ENCODE results near the gene USF3. TPM values are rescaled to one million over a fixed set of nuclear protein-coding genes. Genes with fewer than 3 reads are reported as not detected.
"Not testable (repeated sequence)": the region's sequence is repeated elsewhere in the genome, so short reads cannot be mapped to it uniquely, and the experiment has no call there.

The USF3 gene
- total RNA-seq, 1 donor from 2014 or later, result 18.3 TPM

DNA sequence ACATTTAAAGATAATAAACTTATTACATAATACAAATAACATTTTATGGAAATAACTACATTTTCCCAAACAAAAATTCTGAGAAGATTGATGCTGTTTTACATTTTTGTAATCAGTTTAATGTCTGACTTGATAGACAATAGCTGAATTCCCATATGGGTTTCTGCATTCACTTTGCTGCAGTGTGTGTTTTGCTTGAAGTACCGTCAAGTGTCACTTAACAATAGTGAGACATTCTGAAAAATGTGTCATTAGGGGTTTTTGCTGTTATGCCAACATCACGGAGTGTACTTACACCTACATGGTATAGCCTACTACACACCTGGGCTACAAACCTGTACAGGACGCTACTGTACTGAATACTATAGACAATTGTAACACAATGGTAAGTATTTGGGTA, 57.5 kb downstream of the USF3 start:
- Mint-ChIP-seq H3K27me3 (ENCODE audit: low read depth) (peaks cover 4% of the 10 kb centered on the region), H3K27ac (ENCODE audit: unreplicated experiment) (no peak overlapping the region), H3K4me3 (no peak overlapping the region), H3K36me3 (ENCODE audit: low read depth) (peaks cover 7% of the 10 kb centered on the region), H3K4me1 (no peaks in the 10 kb centered on the region), H3K9me3 (peaks cover 5% of the 10 kb centered on the region)
- TF ChIP-seq, protein P1, sequence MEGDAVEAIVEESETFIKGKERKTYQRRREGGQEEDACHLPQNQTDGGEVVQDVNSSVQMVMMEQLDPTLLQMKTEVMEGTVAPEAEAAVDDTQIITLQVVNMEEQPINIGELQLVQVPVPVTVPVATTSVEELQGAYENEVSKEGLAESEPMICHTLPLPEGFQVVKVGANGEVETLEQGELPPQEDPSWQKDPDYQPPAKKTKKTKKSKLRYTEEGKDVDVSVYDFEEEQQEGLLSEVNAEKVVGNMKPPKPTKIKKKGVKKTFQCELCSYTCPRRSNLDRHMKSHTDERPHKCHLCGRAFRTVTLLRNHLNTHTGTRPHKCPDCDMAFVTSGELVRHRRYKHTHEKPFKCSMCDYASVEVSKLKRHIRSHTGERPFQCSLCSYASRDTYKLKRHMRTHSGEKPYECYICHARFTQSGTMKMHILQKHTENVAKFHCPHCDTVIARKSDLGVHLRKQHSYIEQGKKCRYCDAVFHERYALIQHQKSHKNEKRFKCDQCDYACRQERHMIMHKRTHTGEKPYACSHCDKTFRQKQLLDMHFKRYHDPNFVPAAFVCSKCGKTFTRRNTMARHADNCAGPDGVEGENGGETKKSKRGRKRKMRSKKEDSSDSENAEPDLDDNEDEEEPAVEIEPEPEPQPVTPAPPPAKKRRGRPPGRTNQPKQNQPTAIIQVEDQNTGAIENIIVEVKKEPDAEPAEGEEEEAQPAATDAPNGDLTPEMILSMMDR (conservative IDR thresholded peaks at IDR 0.05), result no peak
- no peak for DNase-seq (ENCODE audit: low read depth, low spot score)

DNA sequence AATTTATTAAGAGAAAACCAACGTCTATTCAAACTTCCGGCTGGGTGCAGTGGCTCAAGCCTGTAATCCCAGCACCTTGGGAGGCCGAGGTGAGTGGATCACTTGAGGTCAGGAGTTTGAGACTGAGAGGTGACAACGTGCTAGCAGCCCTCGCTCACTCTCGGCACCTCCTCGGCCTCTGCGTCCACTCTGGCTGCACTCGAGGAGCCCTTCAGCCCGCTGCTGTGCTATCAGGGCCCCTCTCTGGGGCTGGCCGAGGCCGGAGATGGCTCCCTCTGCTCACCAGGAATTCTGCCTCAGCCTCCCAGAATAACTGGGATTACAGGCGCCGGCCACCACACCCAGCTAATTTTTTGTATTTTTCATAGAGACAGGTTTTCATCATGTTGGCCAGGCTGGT, 58.7 kb downstream of the USF3 start:
- H3K27ac Mint-ChIP-seq (ENCODE audit: unreplicated experiment), result no peak overlapping the region
- peaks cover 3% of the 10 kb centered on the region for H3K9me3 Mint-ChIP-seq
- H3K4me1 Mint-ChIP-seq, result no peaks in the 10 kb centered on the region
- no peak for DNase-seq (ENCODE audit: low read depth, low spot score)
- H3K27me3 Mint-ChIP-seq (ENCODE audit: low read depth), result peaks cover 4% of the 10 kb centered on the region
- TF ChIP-seq, protein P1 (conservative IDR thresholded peaks at IDR 0.05), result no peak
- H3K36me3 Mint-ChIP-seq (ENCODE audit: low read depth), result peaks cover 4% of the 10 kb centered on the region
- no peak overlapping the region for H3K4me3 Mint-ChIP-seq

DNA sequence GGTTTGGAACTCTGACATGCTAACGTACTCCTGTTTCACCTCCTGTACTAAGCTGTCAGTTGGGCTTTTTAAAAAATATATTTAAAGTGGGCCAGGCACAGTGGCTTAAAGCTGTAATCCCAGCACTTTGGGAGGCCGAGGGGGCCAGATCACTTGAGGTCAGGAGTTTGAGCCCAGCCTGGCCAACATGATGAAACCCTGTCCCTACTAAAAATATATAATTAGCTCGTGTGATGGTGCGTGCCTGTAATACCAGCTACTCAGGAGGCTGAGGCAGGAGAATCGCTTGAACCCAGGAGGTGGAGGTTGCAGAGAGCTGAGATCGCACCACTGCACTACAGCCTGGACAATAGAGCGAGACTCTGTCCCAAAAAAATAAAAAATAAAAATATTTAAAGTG, 60.4 kb downstream of the USF3 start:
- not testable (repeated sequence) for H3K4me1 Mint-ChIP-seq; H3K9me3 Mint-ChIP-seq; H3K36me3 Mint-ChIP-seq (ENCODE audit: low read depth); H3K27me3 Mint-ChIP-seq (ENCODE audit: low read depth); DNase-seq (ENCODE audit: low read depth, low spot score); H3K4me3 Mint-ChIP-seq; H3K27ac Mint-ChIP-seq (ENCODE audit: unreplicated experiment)

DNA sequence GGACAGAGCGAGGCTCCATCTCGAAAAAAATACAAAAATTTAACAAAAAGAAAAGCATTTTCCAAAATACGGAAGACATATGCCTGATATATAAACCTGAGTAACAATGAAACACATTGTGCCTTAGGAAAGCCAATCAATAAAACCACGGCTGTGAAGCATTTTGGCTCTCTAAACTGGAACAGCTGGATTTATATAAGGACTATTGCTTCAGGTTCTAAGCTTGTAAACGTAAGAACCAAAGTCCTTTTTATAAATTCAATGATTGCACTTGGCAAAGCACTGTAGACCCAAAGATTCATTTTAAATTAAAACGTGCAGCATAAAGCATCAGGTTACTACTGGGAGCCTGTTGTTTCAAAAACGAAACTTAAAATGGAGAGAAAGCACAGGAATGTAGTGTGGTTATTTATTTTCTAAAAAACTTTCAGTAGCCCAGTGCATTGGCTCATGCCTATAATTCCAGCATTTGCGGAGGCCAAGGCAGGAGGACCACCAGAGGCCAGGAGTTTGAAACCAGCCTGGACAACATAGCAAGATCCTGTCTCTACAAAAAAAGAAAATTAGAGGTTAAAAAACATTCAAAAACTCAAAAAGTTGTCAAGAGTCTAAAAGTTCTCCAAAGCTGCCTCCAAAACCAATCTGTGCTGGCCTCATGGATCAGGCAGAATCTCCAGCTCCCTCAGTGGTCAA, 61.5 kb downstream of the USF3 start:
- no peaks in the 10 kb centered on the region for H3K36me3 Mint-ChIP-seq (ENCODE audit: low read depth)
- H3K27me3 Mint-ChIP-seq (ENCODE audit: low read depth), result no peaks in the 10 kb centered on the region
- TF ChIP-seq, protein P1 (conservative IDR thresholded peaks at IDR 0.05), result no peak
- H3K4me1 Mint-ChIP-seq, result no peaks in the 10 kb centered on the region
- H3K4me3 Mint-ChIP-seq, result no peak overlapping the region
- no peak overlapping the region for H3K27ac Mint-ChIP-seq (ENCODE audit: unreplicated experiment)
- no peak for DNase-seq (ENCODE audit: low read depth, low spot score)
- H3K9me3 Mint-ChIP-seq, result no peaks in the 10 kb centered on the region

- H3K4me3 Mint-ChIP-seq, result no peak overlapping the region
Observed at GRCh38 chr3:113631573-113631972, 64.9 kb downstream of the USF3 start.

DNA sequence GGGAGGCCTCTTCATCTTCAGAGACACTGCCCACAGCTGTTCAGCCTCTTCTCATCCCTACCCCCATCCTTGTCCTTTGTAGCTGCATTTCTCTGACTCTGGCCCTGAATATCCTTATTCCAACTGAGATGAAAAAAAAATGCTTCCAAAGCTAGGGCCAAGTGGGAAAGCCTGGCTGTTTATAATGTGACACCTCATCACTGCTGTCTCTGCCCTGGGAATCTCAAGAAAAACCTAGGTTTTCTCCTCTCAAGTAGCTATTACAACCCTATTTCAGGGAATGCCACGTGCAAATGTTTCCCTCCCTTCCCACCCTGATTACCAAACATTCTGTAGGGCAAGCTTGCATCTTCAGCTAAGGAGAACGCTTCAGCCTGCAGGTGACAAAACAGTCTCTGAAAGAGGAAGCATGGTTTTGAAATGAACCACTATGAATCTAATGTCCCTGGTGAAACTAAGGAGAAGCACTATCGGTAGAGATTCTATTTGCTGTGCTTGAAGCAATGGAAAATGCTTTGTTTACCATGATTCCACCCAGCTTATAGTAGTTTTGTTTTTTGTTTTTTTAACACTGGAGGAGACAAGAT, 65.4 kb downstream of the USF3 start:
- no peak overlapping the region for H3K27ac Mint-ChIP-seq (ENCODE audit: unreplicated experiment)
- no peaks in the 10 kb centered on the region for H3K4me1 Mint-ChIP-seq
- H3K4me3 Mint-ChIP-seq, result no peak overlapping the region
- no peaks in the 10 kb centered on the region for H3K9me3 Mint-ChIP-seq
- peaks cover 6% of the 10 kb centered on the region for H3K27me3 Mint-ChIP-seq (ENCODE audit: low read depth)
- no peaks in the 10 kb centered on the region for H3K36me3 Mint-ChIP-seq (ENCODE audit: low read depth)
- DNase-seq (ENCODE audit: low read depth, low spot score), result no peak
- TF ChIP-seq, protein P1 (conservative IDR thresholded peaks at IDR 0.05), result no peak

More at GRCh38 chr3:113631573-113631972, 64.9 kb downstream of the USF3 start:
- TF ChIP-seq, protein P1 (conservative IDR thresholded peaks at IDR 0.05), result no peak
- no peaks in the 10 kb centered on the region for H3K4me1 Mint-ChIP-seq
- no peaks in the 10 kb centered on the region for H3K36me3 Mint-ChIP-seq (ENCODE audit: low read depth)
- no peaks in the 10 kb centered on the region for H3K9me3 Mint-ChIP-seq
- no peak overlapping the region for H3K27ac Mint-ChIP-seq (ENCODE audit: unreplicated experiment)
- DNase-seq (ENCODE audit: low read depth, low spot score), result no peak
- H3K27me3 Mint-ChIP-seq (ENCODE audit: low read depth), result peaks cover 2% of the 10 kb centered on the region
